Thyroid gland (tissue), 4 donors: ENCODE measurements around the gene CDH10. TPM values are rescaled to one million over a fixed set of nuclear protein-coding genes. Genes with fewer than 3 reads are reported as not detected.

Experiments
- DNase-seq, 2 donors: peaks; one replicate each; pipeline ENCODE4 v3.0.0-alpha.2; 2019
- H3K27ac ChIP-seq, 3 donors: fragments of 200-600 bp; sonication (generic); 1 replicate in 2 of 3; 2 replicates in 1 of 3; pipeline ENCODE4 v1.5.1; 2016 to 2019; ENCODE audit warnings: mild to moderate bottlenecking in 1 of 3, moderate library complexity in 1 of 3
- H3K27me3 ChIP-seq: fragments of 200-600 bp; sonication (generic); one replicate; pipeline ENCODE4 v1.5.1; 2019
- H3K36me3 ChIP-seq, 2 donors: fragments of 200-600 bp; sonication (generic); one replicate each; pipeline ENCODE4 v1.5.1; 2016 to 2019
- H3K4me1 ChIP-seq, 2 donors: fragments of 200-600 bp; sonication (generic); one replicate each; pipeline ENCODE4 v1.5.1; 2017 to 2019
- H3K4me3 ChIP-seq, 3 donors: fragments of 200-600 bp; sonication (generic); replicated peaks in 1 of 3; 1 replicate in 2 of 3; 2 replicates in 1 of 3; pipeline ENCODE4 v1.5.1; 2016; ENCODE audit warnings: mild to moderate bottlenecking in 1 of 3
- H3K9me3 ChIP-seq: fragments of 200-600 bp; sonication (generic); one replicate; pipeline ENCODE4 v1.5.1; 2017
- POLR2A ChIP-seq, 2 donors: fragments of 450-650 bp; IDR thresholded peaks; one replicate each; pipeline ENCODE4 v1.6.1; 2017; ENCODE audit warnings: antibody characterized with exemption in 2 of 2, mild to moderate bottlenecking in 2 of 2, moderate library complexity in 1 of 2
- WGBS, 2 donors: methylation state at CpG; one replicate each; pipeline ENCODE4 v1.1.5; 2017; 5-methylcytosine and 5-hydroxymethylcytosine counted together
- intact Hi-C: fragments of 100-400 bp; cut with DNase I; formaldehyde crosslinking; loops from one replicate; pipeline ENCODE4 v1.15.1; 2023
- total RNA-seq, 4 donors: library from RNA; depleted of rRNA; stranded (reverse); fragments of >200 nt; gene quantifications; one replicate each; pipeline ENCODE4 v1.2.3, GENCODE V29; 2016
- TF ChIP-seq, protein P1 (sequence below), 6 experiments: fragments of 200-600 bp in 3 of 6; fragments of 450-650 bp in 3 of 6; sonication (generic) in 3 of 6; IDR thresholded peaks; one replicate each; pipeline ENCODE4 v1.5.1; 2016 to 2019; ENCODE audit warnings: antibody characterized with exemption in 6 of 6, mild to moderate bottlenecking in 2 of 6, inconsistent platforms in 1 of 6, moderate library complexity in 1 of 6

CDH10 gene
- total RNA-seq, 4 donors from 2014 or later = not detected

- Histone ChIP-seq H3K4me3 (no peak overlapping the region), H3K36me3 (no peaks in the 10 kb centered on the region), H3K9me3 (no peaks in the 10 kb centered on the region), H3K27me3 (no peaks in the 10 kb centered on the region), H3K4me1 (no peaks in the 10 kb centered on the region), H3K27ac (no peak overlapping the region)
- 25 to 58% methylated on average over 2 of the region's 2 CpGs for WGBS, 2 donors
- TF ChIP-seq, protein P1, sequence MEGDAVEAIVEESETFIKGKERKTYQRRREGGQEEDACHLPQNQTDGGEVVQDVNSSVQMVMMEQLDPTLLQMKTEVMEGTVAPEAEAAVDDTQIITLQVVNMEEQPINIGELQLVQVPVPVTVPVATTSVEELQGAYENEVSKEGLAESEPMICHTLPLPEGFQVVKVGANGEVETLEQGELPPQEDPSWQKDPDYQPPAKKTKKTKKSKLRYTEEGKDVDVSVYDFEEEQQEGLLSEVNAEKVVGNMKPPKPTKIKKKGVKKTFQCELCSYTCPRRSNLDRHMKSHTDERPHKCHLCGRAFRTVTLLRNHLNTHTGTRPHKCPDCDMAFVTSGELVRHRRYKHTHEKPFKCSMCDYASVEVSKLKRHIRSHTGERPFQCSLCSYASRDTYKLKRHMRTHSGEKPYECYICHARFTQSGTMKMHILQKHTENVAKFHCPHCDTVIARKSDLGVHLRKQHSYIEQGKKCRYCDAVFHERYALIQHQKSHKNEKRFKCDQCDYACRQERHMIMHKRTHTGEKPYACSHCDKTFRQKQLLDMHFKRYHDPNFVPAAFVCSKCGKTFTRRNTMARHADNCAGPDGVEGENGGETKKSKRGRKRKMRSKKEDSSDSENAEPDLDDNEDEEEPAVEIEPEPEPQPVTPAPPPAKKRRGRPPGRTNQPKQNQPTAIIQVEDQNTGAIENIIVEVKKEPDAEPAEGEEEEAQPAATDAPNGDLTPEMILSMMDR (IDR thresholded peaks at IDR 0.05) = no peak
- TF ChIP-seq POLR2A (IDR thresholded peaks at IDR 0.05) = no peak
- DNase-seq = no peak
- intact Hi-C loops = no loop called here
These were observed 109.1 kb downstream of the CDH10 start for GRCh38 chr5:24535646-24536045.

DNA sequence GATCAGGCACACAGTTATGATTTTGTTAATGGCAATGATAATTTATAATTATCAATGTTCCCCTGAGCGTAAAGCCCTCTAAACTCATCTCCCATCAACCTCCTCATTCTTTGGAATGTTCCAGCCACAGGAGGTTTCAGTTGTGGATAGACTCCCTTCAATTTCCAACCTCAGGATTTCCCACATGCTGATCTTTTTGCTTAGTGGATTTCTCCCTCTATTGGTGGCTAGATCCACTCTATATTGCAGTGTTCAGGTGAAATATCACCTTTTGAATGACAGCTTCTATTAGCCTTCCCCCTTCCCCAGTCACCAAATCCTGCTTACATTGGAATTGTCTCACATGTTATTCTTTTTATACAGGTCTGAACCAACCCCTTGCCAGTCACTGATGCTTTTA is 113.9 kb downstream of the CDH10 start:
- no peak for DNase-seq
- 91 to 96% methylated on average over 1 of the region's 1 CpG for WGBS, 2 donors
- Histone ChIP-seq H3K4me1 (no peaks in the 10 kb centered on the region), H3K27me3 (no peaks in the 10 kb centered on the region), H3K4me3 (no peak overlapping the region), H3K9me3 (no peaks in the 10 kb centered on the region), H3K36me3 (no peaks in the 10 kb centered on the region), H3K27ac (no peak overlapping the region)
- TF ChIP-seq, protein P1 (IDR thresholded peaks at IDR 0.05) = no peak
- TF ChIP-seq POLR2A (IDR thresholded peaks at IDR 0.05) = no peak
- intact Hi-C loops = no loop called here

DNA sequence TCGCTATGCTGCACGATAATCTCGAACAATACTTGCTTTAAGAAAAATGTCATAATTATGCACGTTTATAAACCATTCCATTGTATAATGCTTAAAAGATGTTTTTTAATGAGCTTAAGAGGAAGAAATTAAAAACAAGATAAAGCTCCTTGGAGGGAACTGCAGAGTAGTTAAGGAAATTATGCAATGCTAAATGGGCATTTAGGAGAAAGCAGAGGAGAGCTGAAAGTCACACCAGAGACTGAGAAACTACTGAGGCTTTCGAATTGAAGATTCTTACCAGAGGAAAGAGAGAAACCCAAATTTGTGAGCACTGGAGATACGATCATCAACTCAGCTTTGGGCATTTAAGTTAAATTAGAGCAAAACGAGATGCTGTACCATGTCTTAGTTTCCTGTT is 119.4 kb downstream of the CDH10 start:
- no peaks in the 10 kb centered on the region for H3K27me3 ChIP-seq
- no peaks in the 10 kb centered on the region for H3K36me3 ChIP-seq
- no peak for TF ChIP-seq POLR2A (IDR thresholded peaks at IDR 0.05)
- TF ChIP-seq, protein P1 (IDR thresholded peaks at IDR 0.05) = no peak
- no peak overlapping the region for H3K4me3 ChIP-seq
- intact Hi-C loops = no loop called here
- H3K27ac ChIP-seq = no peak overlapping the region
- WGBS, 2 donors = 75 to 79% methylated on average over 7 of the region's 7 CpGs
- no peaks in the 10 kb centered on the region for H3K9me3 ChIP-seq
- no peaks in the 10 kb centered on the region for H3K4me1 ChIP-seq
- no peak for DNase-seq

GRCh38 chr5:24512423-24512822 is 132.4 kb downstream of the CDH10 start:
- no peak for TF ChIP-seq POLR2A (IDR thresholded peaks at IDR 0.05)
- TF ChIP-seq, protein P1 (IDR thresholded peaks at IDR 0.05) = no peak
- intact Hi-C loops = no loop called here
- H3K4me3 ChIP-seq = no peak overlapping the region
- no peaks in the 10 kb centered on the region for H3K27me3 ChIP-seq
- no peaks in the 10 kb centered on the region for H3K4me1 ChIP-seq
- H3K9me3 ChIP-seq = no peaks in the 10 kb centered on the region
- H3K36me3 ChIP-seq = no peaks in the 10 kb centered on the region
- no peak for DNase-seq
- no peak overlapping the region for H3K27ac ChIP-seq

DNA sequence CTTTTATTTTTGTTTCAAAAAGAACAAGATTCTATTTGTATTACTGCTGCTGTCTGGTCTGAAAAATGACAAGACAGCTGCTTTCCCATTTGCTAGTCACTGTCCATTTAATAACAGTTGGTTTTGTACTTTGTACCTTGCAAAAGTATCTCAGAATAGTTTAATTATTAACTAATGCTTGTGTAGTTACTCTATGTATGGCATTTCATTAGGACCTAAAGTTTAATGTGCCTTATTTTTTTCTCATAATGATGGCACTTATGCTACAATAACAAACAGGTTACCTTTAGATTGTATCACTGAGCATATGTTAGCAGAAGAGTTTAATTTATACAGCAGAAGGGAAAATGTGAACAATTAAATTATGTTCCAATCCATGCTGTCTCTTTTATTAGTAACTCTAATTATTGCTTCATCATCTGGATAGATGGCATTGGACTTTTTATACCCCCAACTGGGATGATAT is 134.2 kb downstream of the CDH10 start:
- no peaks in the 10 kb centered on the region for H3K36me3 ChIP-seq
- H3K27me3 ChIP-seq = no peaks in the 10 kb centered on the region
- intact Hi-C loops = no loop called here
- H3K4me3 ChIP-seq = no peak overlapping the region
- TF ChIP-seq POLR2A (IDR thresholded peaks at IDR 0.05) = no peak
- TF ChIP-seq, protein P1 (IDR thresholded peaks at IDR 0.05) = no peak
- H3K9me3 ChIP-seq = no peaks in the 10 kb centered on the region
- no peak for DNase-seq
- no peak overlapping the region for H3K27ac ChIP-seq
- no peaks in the 10 kb centered on the region for H3K4me1 ChIP-seq
